ENCODE data around the gene HDAC4.

DNA sequence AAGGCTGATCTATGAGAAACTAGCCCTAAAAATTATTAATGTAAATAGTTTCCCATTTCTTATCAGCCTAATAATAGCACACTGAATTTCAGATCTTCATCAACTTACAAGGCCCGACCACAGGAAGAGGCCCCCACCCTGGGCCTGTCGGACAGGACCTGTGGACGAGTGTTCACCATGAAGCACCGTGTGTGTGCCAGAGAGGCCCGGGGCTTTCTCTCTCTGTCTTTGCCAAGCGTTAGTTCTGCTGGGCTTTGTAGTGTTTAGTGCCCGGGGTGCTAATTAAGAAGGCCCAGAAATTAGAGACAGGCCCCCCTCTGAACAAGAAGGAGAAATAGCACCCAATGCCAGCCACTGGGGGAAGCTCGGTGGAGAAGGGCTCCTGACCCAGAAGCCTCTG is 287.2 kb downstream of the HDAC4 start:
- TF ChIP-seq LEF1 (IDR thresholded peaks at IDR 0.05; ENCODE audit: borderline replicate concordance) (no peak), SP1 (IDR thresholded peaks at IDR 0.05) (no peak), TARDBP (IDR thresholded peaks at IDR 0.05) (no peak), FOXA1 (IDR thresholded peaks at IDR 0.05) (no peak), ELF4 (IDR thresholded peaks at IDR 0.05) (no peak), FOXM1 (IDR thresholded peaks at IDR 0.05; ENCODE audit: borderline replicate concordance) (no peak), SUZ12 (IDR thresholded peaks at IDR 0.05) (no peak), BHLHE40 (IDR thresholded peaks at IDR 0.05; ENCODE audit: borderline replicate concordance) (no peak), CTBP1 (IDR thresholded peaks at IDR 0.05; ENCODE audit: borderline replicate concordance) (no peak), FOXK2 (IDR thresholded peaks at IDR 0.05) (no peak), HDGF (IDR thresholded peaks at IDR 0.05; ENCODE audit: borderline replicate concordance) (no peak)
- TF ChIP-seq, protein P1, sequence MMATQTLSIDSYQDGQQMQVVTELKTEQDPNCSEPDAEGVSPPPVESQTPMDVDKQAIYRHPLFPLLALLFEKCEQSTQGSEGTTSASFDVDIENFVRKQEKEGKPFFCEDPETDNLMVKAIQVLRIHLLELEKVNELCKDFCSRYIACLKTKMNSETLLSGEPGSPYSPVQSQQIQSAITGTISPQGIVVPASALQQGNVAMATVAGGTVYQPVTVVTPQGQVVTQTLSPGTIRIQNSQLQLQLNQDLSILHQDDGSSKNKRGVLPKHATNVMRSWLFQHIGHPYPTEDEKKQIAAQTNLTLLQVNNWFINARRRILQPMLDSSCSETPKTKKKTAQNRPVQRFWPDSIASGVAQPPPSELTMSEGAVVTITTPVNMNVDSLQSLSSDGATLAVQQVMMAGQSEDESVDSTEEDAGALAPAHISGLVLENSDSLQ (IDR thresholded peaks at IDR 0.05) = no peak

All from HEK293T (cell line).